Ovary (tissue), 9 donors: ENCODE results near the gene ERLIN1. TPM values are rescaled to one million over a fixed set of nuclear protein-coding genes. Genes with fewer than 3 reads are reported as not detected.

ENCODE experiments used
- DNase-seq, 5 donors: peaks; one replicate each; pipeline ENCODE4 v3.0.0-alpha.2; 2019 to 2020
- H3K27ac ChIP-seq, 2 donors: fragments of 200-600 bp; one replicate each; pipeline versions ENCODE4 v1.5.1 to v1.8.0; 2019 to 2022
- H3K27me3 ChIP-seq: fragments of 200-600 bp; one replicate; pipeline ENCODE4 v1.8.0; 2022
- H3K36me3 ChIP-seq: fragments of 200-600 bp; sonication (generic); one replicate; pipeline ENCODE4 v1.5.1; 2019
- H3K4me1 ChIP-seq: one replicate; pipeline ENCODE4 v1.8.1; 2013; ENCODE audit warnings: mild to moderate bottlenecking, moderate library complexity; ENCODE audit not compliant: insufficient read depth
- H3K4me3 ChIP-seq: fragments of 200-600 bp; sonication (generic); one replicate; pipeline ENCODE4 v1.5.1; 2017
- H3K9me3 ChIP-seq, 2 donors: fragments of 200-600 bp in 1 of 2; sonication (generic) in 1 of 2; one replicate each; pipeline versions ENCODE4 v1.5.1 to v1.8.1; 2013 to 2019; ENCODE audit warnings: mild to moderate bottlenecking in 1 of 2, moderate library complexity in 1 of 2
- EP300 ChIP-seq: sonication (generic); formaldehyde crosslinking; IDR thresholded peaks from one replicate; pipeline ENCODE4 v1.6.1; 2017; ENCODE audit warnings: antibody characterized with exemption
- POLR2A ChIP-seq: fragments of 450-650 bp; IDR thresholded peaks from one replicate; pipeline ENCODE4 v1.6.1; 2017; ENCODE audit warnings: antibody characterized with exemption, mild to moderate bottlenecking, moderate library complexity
- WGBS, 3 donors: extraction: QIAGEN DNeasy Blood & Tissue Kit in 1 of 3; methylation state at CpG; one replicate each; pipeline versions ENCODE4 v1.1.5 to v1.1.7; 2013 to 2017; 5-methylcytosine and 5-hydroxymethylcytosine counted together
- intact Hi-C, 4 donors: fragments of 100-400 bp; cut with DNase I; formaldehyde crosslinking; loops; one replicate each; pipeline versions ENCODE4 v1.11.0 to v1.15.1; 2022 to 2023
- polyA plus RNA-seq, 2 donors: library from polyadenylated mRNA; stranded (reverse); fragments of 200-250 nt in 1 of 2; fragments of 350-450 nt in 1 of 2; fragmentation: Illumina TruSeq in 1 of 2; extraction: RNeasy Lipid Tissue Mini Kit (QIAGEN cat#74804) in 1 of 2; gene quantifications; one replicate each; pipeline ENCODE4 v1.2.3, GENCODE V29; 2013 to 2014
- total RNA-seq, 7 donors: library from RNA; depleted of rRNA in 2 of 7; stranded (reverse); fragments of >200 nt in 2 of 7; fragmentation: NEBNext Ultra II Directional in 3 of 7; extraction: Animal tissue kit (Norgen Biotek cat#: 25700) in 3 of 7; gene quantifications; one replicate each; pipeline versions ENCODE4 v1.1.0 to v1.2.4, GENCODE V29; 2016 to 2023
- TF ChIP-seq, protein P1 (sequence below), 3 donors: fragments of 450-650 bp in 2 of 3; fragments of 200-600 bp in 1 of 3; IDR thresholded peaks; one replicate each; pipeline versions ENCODE4 v1.5.1 to v1.8.0; 2016 to 2022; ENCODE audit warnings: antibody characterized with exemption in 3 of 3, mild to moderate bottlenecking in 1 of 3
- donor health status: DM: no; HTN: no; CAD: no; lungs with moderate emphysema.
- donor health status: DM: no; HTN: no; CAD: no.
- donor health status: Bipolar disorder and iron deficiency.
- donor health status: DM: yes; HTN: yes; CAD: no.
- donor health status: DM: no; HTN: no; CAD: no.
- donor health status: DM: yes; HTN: yes; CAD: no.

ERLIN1 gene
- total and polyA plus RNA-seq, 9 donors: 10.7 to 55.2 (median 24.6) TPM

DNA sequence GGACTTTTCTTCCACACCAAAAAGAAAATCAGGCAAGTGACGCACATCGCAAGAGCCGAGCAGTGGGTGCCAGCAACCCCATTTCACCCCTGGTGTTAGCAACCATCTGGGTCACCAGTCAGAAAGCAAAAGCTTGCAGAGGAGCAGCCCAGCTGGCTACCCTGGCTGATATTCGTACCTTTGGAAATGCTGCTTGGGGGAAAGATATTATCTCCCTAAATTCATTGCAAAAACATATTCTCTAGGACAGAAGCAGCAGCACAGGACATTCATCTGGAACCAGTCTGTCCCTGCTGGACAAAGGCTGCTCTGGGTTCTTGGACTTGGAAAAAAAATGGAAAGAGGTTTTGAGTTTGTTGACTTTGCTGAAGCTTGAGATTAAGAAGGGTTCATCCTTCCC is 45.8 kb downstream of the ERLIN1 start:
- Histone ChIP-seq H3K27ac (no peak overlapping the region), H3K9me3 (peaks cover 0 to 4% of the 10 kb centered on the region in 2 donors), H3K27me3 (no peaks in the 10 kb centered on the region), H3K4me1 (no peaks in the 10 kb centered on the region), H3K4me3 (no peak overlapping the region), H3K36me3 (no peaks in the 10 kb centered on the region)
- TF ChIP-seq, protein P1, sequence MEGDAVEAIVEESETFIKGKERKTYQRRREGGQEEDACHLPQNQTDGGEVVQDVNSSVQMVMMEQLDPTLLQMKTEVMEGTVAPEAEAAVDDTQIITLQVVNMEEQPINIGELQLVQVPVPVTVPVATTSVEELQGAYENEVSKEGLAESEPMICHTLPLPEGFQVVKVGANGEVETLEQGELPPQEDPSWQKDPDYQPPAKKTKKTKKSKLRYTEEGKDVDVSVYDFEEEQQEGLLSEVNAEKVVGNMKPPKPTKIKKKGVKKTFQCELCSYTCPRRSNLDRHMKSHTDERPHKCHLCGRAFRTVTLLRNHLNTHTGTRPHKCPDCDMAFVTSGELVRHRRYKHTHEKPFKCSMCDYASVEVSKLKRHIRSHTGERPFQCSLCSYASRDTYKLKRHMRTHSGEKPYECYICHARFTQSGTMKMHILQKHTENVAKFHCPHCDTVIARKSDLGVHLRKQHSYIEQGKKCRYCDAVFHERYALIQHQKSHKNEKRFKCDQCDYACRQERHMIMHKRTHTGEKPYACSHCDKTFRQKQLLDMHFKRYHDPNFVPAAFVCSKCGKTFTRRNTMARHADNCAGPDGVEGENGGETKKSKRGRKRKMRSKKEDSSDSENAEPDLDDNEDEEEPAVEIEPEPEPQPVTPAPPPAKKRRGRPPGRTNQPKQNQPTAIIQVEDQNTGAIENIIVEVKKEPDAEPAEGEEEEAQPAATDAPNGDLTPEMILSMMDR (IDR thresholded peaks at IDR 0.05): no peak
- TF ChIP-seq EP300: no peak
- no peak for TF ChIP-seq POLR2A
- 81 to 84% (median 82%) methylated on average over 4 of the region's 4 CpGs for whole genome bisulfite sequencing, 3 donors
- intact Hi-C loops: no loop called here
- DNase-seq: no peak

DNA sequence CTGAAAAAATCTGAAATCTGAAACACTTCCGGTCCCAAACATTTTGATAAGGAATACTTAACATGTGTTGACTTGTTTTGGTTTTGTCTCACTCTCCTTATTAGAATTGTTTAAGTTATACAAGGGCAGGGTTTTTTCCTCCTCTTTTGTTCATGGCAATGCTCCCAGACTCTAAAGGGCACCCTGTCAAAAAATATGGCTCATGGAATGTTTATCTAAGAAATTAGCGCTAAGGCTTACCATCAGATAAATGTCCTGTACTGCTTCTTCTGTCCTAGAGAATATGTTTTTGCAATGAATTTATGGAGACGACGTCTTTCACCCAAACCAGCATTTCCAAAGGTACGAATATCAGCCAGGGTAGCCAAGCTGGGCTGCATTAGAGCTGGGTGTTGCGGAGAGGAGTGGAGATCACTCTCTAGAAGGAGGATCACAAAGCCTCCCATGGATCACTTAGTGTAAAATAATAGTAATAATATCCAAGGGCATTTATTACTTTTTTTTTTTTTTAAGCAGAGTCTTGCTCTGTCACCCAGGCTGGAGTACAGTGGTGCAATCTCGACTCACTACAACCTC is 46.8 kb downstream of the ERLIN1 start:
- no peaks in the 10 kb centered on the region for H3K36me3 ChIP-seq
- H3K27ac ChIP-seq: no peak overlapping the region
- H3K27me3 ChIP-seq: no peaks in the 10 kb centered on the region
- H3K9me3 ChIP-seq: peaks cover 0 to 6% of the 10 kb centered on the region in 2 donors
- intact Hi-C loops: no loop called here
- H3K4me1 ChIP-seq: no peaks in the 10 kb centered on the region
- TF ChIP-seq POLR2A: no peak
- TF ChIP-seq, protein P1 (IDR thresholded peaks at IDR 0.05): no peak
- no peak for TF ChIP-seq EP300
- no peak overlapping the region for H3K4me3 ChIP-seq
- DNase-seq: no peak
- 31 to 46% (median 43%) methylated on average over 7 of the region's 7 CpGs for WGBS, 3 donors

DNA sequence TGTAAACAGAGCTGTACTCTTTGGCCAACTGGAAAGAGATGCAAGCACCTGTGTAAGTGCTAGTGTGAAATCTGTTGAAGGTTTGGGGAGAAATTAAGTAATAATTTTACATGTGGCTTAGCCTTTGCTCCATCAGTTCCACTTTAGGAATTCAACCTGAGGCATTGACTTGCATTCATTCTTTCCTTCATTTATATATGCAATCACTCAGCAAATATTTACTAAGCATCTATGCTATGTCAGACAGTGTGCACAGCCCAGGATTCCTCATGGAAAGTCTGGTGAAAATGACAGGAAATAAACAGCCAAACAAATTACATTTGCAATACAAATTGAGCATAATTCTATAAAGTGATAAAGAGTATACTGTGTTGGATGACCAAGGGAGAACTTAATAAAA is 50.3 kb downstream of the ERLIN1 start:
- TF ChIP-seq, protein P1 (IDR thresholded peaks at IDR 0.05): no peak
- TF ChIP-seq EP300 (no peak), POLR2A (no peak)
- H3K27ac ChIP-seq: no peak overlapping the region
- H3K9me3 ChIP-seq: peaks cover 0 to 6% of the 10 kb centered on the region in 2 donors
- no peak overlapping the region for H3K4me3 ChIP-seq
- H3K36me3 ChIP-seq: no peaks in the 10 kb centered on the region
- H3K27me3 ChIP-seq: no peaks in the 10 kb centered on the region
- no peaks in the 10 kb centered on the region for H3K4me1 ChIP-seq
- intact Hi-C loops: no loop called here
- DNase-seq: no peak

DNA sequence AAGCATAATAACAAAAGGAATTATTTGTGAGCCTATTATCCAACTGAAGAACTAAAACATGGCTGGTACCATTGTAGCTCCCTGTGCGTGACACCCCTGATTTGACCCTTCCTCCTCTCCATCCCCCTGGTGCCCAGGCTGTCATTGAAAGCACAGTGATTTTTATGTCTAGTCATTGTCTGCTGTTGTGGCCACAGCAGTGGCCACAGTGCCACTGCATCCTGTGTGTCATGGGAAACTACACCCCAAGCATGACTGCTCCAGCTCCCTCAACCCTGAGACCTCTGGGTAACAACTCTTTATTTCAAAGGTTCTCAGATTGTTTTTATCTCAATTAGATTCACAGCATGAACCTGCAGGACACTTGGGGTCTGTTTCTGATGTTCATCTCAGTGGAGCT is 52.0 kb downstream of the ERLIN1 start:
- no peak for DNase-seq
- Histone ChIP-seq H3K36me3 (no peaks in the 10 kb centered on the region), H3K4me1 (no peaks in the 10 kb centered on the region), H3K9me3 (peaks cover 0 to 6% of the 10 kb centered on the region in 2 donors), H3K4me3 (no peak overlapping the region), H3K27me3 (no peaks in the 10 kb centered on the region), H3K27ac (no peak overlapping the region)
- intact Hi-C loops: no loop called here
- 96 to 97% (median 97%) methylated on average over 1 of the region's 1 CpG for whole genome bisulfite sequencing, 3 donors
- TF ChIP-seq, protein P1 (IDR thresholded peaks at IDR 0.05): no peak
- TF ChIP-seq EP300 (no peak), POLR2A (no peak)
